Germinal center (tissue), 1 donor: ENCODE results near the gene RAB4A.

Experiments
- DNase-seq: peaks from one replicate; pipeline ENCODE4 v3.0.0; 2012; ENCODE audit warnings: mixed read lengths, low spot score

Gene RAB4A

GRCh38 chr1:229244091-229244490 lies 26.8 kb upstream of the RAB4A start:
- no peak for DNase-seq

GRCh38 chr1:229247871-229248270 lies 23.0 kb upstream of the RAB4A start:
- no peak for DNase-seq

GRCh38 chr1:229248821-229249817 lies 21.8 kb upstream of the RAB4A start:
- DNase-seq = no peak

- no peak for DNase-seq
Measured at GRCh38 chr1:229249854-229250644, 20.9 kb upstream of the RAB4A start.

GRCh38 chr1:229251185-229251584 lies 19.7 kb upstream of the RAB4A start:
- no peak for DNase-seq

- no peak for DNase-seq
Measured at GRCh38 chr1:229252228-229252984, 18.5 kb upstream of the RAB4A start.

GRCh38 chr1:229253151-229253974 lies 17.5 kb upstream of the RAB4A start:
- no peak for DNase-seq

- DNase-seq = no peak
Measured at GRCh38 chr1:229254910-229255541, 15.9 kb upstream of the RAB4A start.

- peak; percentile 46 for DNase-seq
Measured at GRCh38 chr1:229258031-229258756, 12.7 kb upstream of the RAB4A start.

GRCh38 chr1:229258757-229259060 lies 12.2 kb upstream of the RAB4A start:
- no peak for DNase-seq

- no peak for DNase-seq
Measured at GRCh38 chr1:229260297-229260696, 10.6 kb upstream of the RAB4A start.

- DNase-seq = no peak
Measured at GRCh38 chr1:229262239-229262638, 8.7 kb upstream of the RAB4A start.

GRCh38 chr1:229263254-229263653 lies 7.7 kb upstream of the RAB4A start:
- no peak for DNase-seq

GRCh38 chr1:229264068-229264467 lies 6.8 kb upstream of the RAB4A start:
- no peak for DNase-seq

- no peak for DNase-seq
Measured at GRCh38 chr1:229264487-229264886, 6.4 kb upstream of the RAB4A start.

- no peak for DNase-seq
Measured at GRCh38 chr1:229266274-229266673, 4.6 kb upstream of the RAB4A start.

- no peak for DNase-seq
Measured at GRCh38 chr1:229266832-229267500, 3.9 kb upstream of the RAB4A start.

- DNase-seq = no peak
Measured at GRCh38 chr1:229268505-229268904, 2.4 kb upstream of the RAB4A start.

- peak; percentile 21 for DNase-seq
Measured at GRCh38 chr1:229271448-229272159, 693 bp downstream of the RAB4A start.
